GM23338 (cell line): ENCODE measurements around the gene CACNG3. TPM values are rescaled to one million over a fixed set of nuclear protein-coding genes. Genes with fewer than 3 reads are reported as not detected.
"Not testable (repeated sequence)": the region's sequence is repeated elsewhere in the genome, so short reads cannot be mapped to it uniquely, and the experiment has no call there.

Experiments
- ATAC-seq: fragments of 200-7000 bp; cut with Tn5 transposase; 3 replicates; pipeline ENCODE4 v1.9.1; 2020
- DNase-seq: peaks from one replicate; pipeline ENCODE4 v3.0.0-alpha.2; 2015; ENCODE audit warnings: low spot score
- H2AFZ ChIP-seq: fragments of 200-600 bp; sonication (generic); 2 replicates; pipeline ENCODE4 v1.8.0; 2016; ENCODE audit warnings: antibody characterized with exemption, mild to moderate bottlenecking, moderate library complexity
- H3F3A ChIP-seq: fragments of 200-600 bp; sonication (generic); replicated peaks from 2 replicates; pipeline ENCODE4 v1.8.0; 2017; ENCODE audit warnings: antibody characterized with exemption, mixed run types, low read depth
- H3K27ac ChIP-seq: fragments of 200-600 bp; sonication (generic); 2 replicates; pipeline ENCODE4 v1.6.1; 2016; ENCODE audit warnings: low read depth
- H3K27me3 ChIP-seq: fragments of 200-600 bp; sonication (generic); 2 replicates; pipeline ENCODE4 v1.8.0; 2016; ENCODE audit warnings: mild to moderate bottlenecking, mixed run types, moderate library complexity; ENCODE audit not compliant: insufficient read depth
- H3K36me3 ChIP-seq: fragments of 200-600 bp; sonication (generic); 2 replicates; pipeline ENCODE4 v1.8.0; 2016; ENCODE audit warnings: mild to moderate bottlenecking; ENCODE audit not compliant: insufficient read depth
- H3K4me1 ChIP-seq: fragments of 200-600 bp; sonication (generic); 2 replicates; pipeline ENCODE4 v1.8.0; 2016; ENCODE audit warnings: mild to moderate bottlenecking, moderate library complexity; ENCODE audit not compliant: insufficient read depth
- H3K4me2 ChIP-seq: fragments of 200-600 bp; sonication (generic); 2 replicates; pipeline ENCODE4 v1.7.1; 2017; ENCODE audit warnings: mixed run types
- H3K4me3 ChIP-seq: fragments of 200-600 bp; sonication (generic); 2 replicates; pipeline ENCODE4 v1.6.1; 2016; ENCODE audit warnings: mixed run types
- H3K79me2 ChIP-seq: fragments of 200-600 bp; sonication (generic); replicated peaks from 2 replicates; pipeline ENCODE4 v1.8.0; 2017; ENCODE audit warnings: mild to moderate bottlenecking; ENCODE audit not compliant: insufficient read depth
- H3K9me2 ChIP-seq: fragments of 200-600 bp; sonication (generic); 2 replicates; pipeline ENCODE4 v1.8.0; 2017; ENCODE audit not compliant: insufficient read depth
- H4K20me1 ChIP-seq: fragments of 200-600 bp; sonication (generic); replicated peaks from 2 replicates; pipeline ENCODE4 v1.8.0; 2017; ENCODE audit warnings: mild to moderate bottlenecking; ENCODE audit not compliant: insufficient read depth
- H3K27ac Mint-ChIP-seq: 2 replicates; pipeline ENCODE4 v1.8.0; 2020; ENCODE audit warnings: inconsistent platforms, mild to moderate bottlenecking, moderate library complexity, mixed read lengths
- H3K27me3 Mint-ChIP-seq: 3 replicates; pipeline ENCODE4 v1.8.0; 2022; ENCODE audit warnings: low read depth, mild to moderate bottlenecking, moderate library complexity, mixed read lengths, inconsistent platforms; ENCODE audit not compliant: insufficient read depth, poor library complexity
- H3K36me3 Mint-ChIP-seq: 3 replicates; pipeline ENCODE4 v1.8.0; 2021; ENCODE audit warnings: low read depth, mild to moderate bottlenecking, inconsistent platforms, moderate library complexity, mixed read lengths
- H3K4me1 Mint-ChIP-seq: 3 replicates; pipeline ENCODE4 v1.8.0; 2020; ENCODE audit warnings: mild to moderate bottlenecking, inconsistent platforms, mixed read lengths
- H3K4me3 Mint-ChIP-seq: 3 replicates; pipeline ENCODE4 v1.8.0; 2021; ENCODE audit warnings: moderate library complexity, mild to moderate bottlenecking, inconsistent platforms, mixed read lengths
- H3K9me3 Mint-ChIP-seq: 3 replicates; pipeline ENCODE4 v1.8.0; 2020; ENCODE audit warnings: moderate library complexity, mild to moderate bottlenecking, inconsistent platforms, mixed read lengths
- CREB1 ChIP-seq: fragments of 250-450 bp; sonication (Bioruptor Pico); IDR thresholded peaks from 2 replicates; pipeline ENCODE4 v1.5.0; 2020; ENCODE audit warnings: low read depth, mild to moderate bottlenecking, moderate library complexity
- EZH2 ChIP-seq: fragments of 200-600 bp; sonication (generic); IDR thresholded peaks from one replicate; pipeline ENCODE4 v1.8.0; 2017; ENCODE audit warnings: antibody characterized with exemption, mild to moderate bottlenecking, low read depth; ENCODE audit not compliant: unreplicated experiment
- JUNB ChIP-seq: IDR thresholded peaks from one replicate; pipeline ENCODE4 v1.6.1; 2016; ENCODE audit warnings: antibody characterized with exemption; ENCODE audit not compliant: unreplicated experiment
- NANOG ChIP-seq: IDR thresholded peaks from 2 replicates; pipeline ENCODE4 v1.6.1; 2016; ENCODE audit warnings: antibody characterized with exemption, borderline replicate concordance
- ZNF114 ChIP-seq: fragments of 250-450 bp; sonication (Bioruptor Pico); IDR thresholded peaks from 2 replicates; pipeline ENCODE4 v1.5.0; 2020; ENCODE audit warnings: mild to moderate bottlenecking, moderate library complexity
- ZNF331 ChIP-seq: fragments of 250-450 bp; sonication (Bioruptor Pico); IDR thresholded peaks from 2 replicates; pipeline ENCODE4 v1.5.0; 2020; ENCODE audit warnings: low read depth, mild to moderate bottlenecking, moderate library complexity
- polyA plus RNA-seq: library from polyadenylated mRNA; unstranded; fragments of >200 nt; fragmentation: Nextera tagmentation; extraction: Ambion mirVana; gene quantifications from 2 replicates; pipeline ENCODE4 v1.2.1, GENCODE V29; 2016
- total RNA-seq: library from RNA; depleted of rRNA; stranded (reverse); fragments of >200 nt; shearing (Covaris generic); gene quantifications from 2 replicates; pipeline ENCODE4 v1.2.3, GENCODE V29; 2014
- TF ChIP-seq, protein P1 (sequence below): IDR thresholded peaks from one replicate; pipeline ENCODE4 v1.6.1; 2018; ENCODE audit warnings: antibody characterized with exemption; ENCODE audit not compliant: unreplicated experiment
- TF ChIP-seq, protein P2 (sequence below), 2 experiments: fragments of 200-600 bp in 1 of 2; sonication (generic) in 1 of 2; conservative IDR thresholded peaks; 2 replicates each; pipeline versions ENCODE4 v1.5.1 to v1.6.1; 2016 to 2017; ENCODE audit warnings: antibody characterized with exemption in 2 of 2, low read depth in 2 of 2, mild to moderate bottlenecking in 2 of 2, moderate library complexity in 1 of 2

The CACNG3 gene
- total and polyA plus RNA-seq, 2 experiments from 2014 or later, result not detected

DNA sequence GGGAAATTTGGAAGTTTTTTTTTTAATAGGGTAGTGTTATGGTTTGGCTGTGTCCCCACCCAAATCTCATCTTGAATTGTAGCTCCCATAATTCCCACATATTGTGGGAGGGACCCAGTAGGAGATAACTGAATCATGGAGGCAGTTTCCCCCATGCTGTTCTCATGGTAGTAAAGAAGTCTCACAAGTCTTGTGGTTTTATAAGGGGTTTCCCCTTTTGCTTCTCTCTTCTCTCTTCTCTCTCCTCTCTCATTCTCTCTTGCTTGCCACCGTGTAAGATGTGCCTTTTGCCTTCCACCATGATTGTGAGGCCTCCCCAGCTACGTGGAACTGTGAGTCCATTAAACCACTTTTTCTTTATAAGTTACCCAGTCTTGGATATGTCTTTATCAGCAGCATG lies 17.3 kb upstream of the CACNG3 start:
- H2AFZ ChIP-seq, H4K20me1 ChIP-seq, H3F3A ChIP-seq, H3K4me1 Mint-ChIP-seq, H3K4me3 ChIP-seq, H3K27me3 Mint-ChIP-seq, H3K4me1 ChIP-seq, H3K27me3 ChIP-seq, H3K9me2 ChIP-seq, H3K27ac ChIP-seq, H3K4me2 ChIP-seq, H3K36me3 Mint-ChIP-seq, H3K36me3 ChIP-seq, ATAC-seq, DNase-seq, H3K4me3 Mint-ChIP-seq, H3K27ac Mint-ChIP-seq, H3K79me2 ChIP-seq: not testable (repeated sequence)
- peaks cover 21% of the 10 kb centered on the region for H3K9me3 Mint-ChIP-seq

DNA sequence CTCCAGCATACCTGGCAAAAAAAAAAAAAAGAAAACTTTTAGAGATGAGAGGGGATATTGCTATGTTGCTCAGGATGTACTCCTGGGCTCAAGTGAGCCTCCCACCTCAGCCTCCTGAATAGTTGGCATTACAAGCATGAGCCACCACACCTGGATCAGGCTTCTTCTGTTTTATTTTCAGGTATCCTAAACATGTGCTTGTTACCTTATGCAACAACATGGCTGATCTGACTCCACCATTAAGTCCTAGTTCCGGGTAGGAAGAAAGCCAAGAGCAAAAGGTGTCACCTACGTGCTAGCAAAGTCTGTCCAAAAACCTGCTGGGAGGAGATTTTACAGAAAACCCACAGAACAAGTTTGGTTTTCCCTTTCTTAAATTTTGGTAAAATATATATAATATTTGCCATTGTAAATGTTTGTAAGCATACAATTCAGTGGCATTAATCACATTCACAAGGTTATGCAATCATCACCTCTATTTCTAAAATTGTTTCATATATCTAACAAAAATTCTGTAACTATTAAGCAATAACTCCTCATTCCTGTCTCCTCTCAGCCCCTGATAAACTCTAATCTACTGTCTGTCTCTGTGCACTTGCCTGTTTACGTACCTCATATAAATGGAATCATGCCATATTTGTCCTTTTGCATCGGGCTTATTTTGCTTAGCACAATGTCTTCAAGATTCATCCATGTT lies 9.1 kb upstream of the CACNG3 start:
- H3K4me1 Mint-ChIP-seq, result no peaks in the 10 kb centered on the region

DNA sequence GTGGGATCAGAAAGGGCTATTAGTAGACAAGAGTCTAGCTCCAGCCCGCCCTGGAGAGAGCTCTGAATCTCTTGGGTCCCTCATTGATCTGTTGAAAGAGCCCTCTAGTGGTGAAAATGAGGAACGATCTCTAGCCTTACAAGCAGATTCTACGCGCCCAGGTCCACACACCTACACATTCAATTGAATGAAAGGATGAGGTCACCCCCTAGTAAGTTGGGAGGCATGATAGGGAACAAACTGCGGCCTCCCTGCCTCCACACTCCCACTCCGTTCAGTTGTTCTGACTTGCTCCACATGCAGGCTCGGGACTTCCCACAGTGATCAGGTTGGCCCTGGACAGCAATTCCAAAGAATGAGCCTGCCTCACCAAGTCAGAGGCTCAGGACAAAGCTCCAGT lies 2.9 kb upstream of the CACNG3 start:
- H3K9me2 ChIP-seq, result 0 out of 2 replicates have a peak, but pooled peaks cover 2% of the 10 kb centered on the region
- no peak overlapping the region for H3K4me3 Mint-ChIP-seq
- H3K4me2 ChIP-seq, result no peak overlapping the region
- no peak overlapping the region for H3K27ac Mint-ChIP-seq
- H3K4me1 Mint-ChIP-seq, result peaks cover 32% of the 10 kb centered on the region
- H3K4me3 ChIP-seq, result no peak overlapping the region
- peak; percentile 76 for ATAC-seq
- H3K27ac ChIP-seq, result no peak overlapping the region
- H3K79me2 ChIP-seq, result no peaks in the 10 kb centered on the region
- H2AFZ ChIP-seq, result no peak overlapping the region
- no peaks in the 10 kb centered on the region for H3F3A ChIP-seq
- no peaks in the 10 kb centered on the region for H3K9me3 Mint-ChIP-seq
- H3K27me3 Mint-ChIP-seq, result peaks cover 20% of the 10 kb centered on the region
- DNase-seq, result peak; percentile 95
- H3K36me3 ChIP-seq, result no peaks in the 10 kb centered on the region
- peaks cover 6% of the 10 kb centered on the region; the same call in 1 of the 2 replicates for H3K4me1 ChIP-seq
- H3K27me3 ChIP-seq, result peaks cover 34% of the 10 kb centered on the region
- no peaks in the 10 kb centered on the region for H3K36me3 Mint-ChIP-seq
- no peaks in the 10 kb centered on the region for H4K20me1 ChIP-seq
- TF ChIP-seq NANOG (no peak), ZNF114 (no peak), JUNB (no peak), ZNF331 (CRISPR knock-in tag) (no peak), EZH2 (no peak), CREB1 (CRISPR knock-in tag) (no peak)
- TF ChIP-seq, protein P1, sequence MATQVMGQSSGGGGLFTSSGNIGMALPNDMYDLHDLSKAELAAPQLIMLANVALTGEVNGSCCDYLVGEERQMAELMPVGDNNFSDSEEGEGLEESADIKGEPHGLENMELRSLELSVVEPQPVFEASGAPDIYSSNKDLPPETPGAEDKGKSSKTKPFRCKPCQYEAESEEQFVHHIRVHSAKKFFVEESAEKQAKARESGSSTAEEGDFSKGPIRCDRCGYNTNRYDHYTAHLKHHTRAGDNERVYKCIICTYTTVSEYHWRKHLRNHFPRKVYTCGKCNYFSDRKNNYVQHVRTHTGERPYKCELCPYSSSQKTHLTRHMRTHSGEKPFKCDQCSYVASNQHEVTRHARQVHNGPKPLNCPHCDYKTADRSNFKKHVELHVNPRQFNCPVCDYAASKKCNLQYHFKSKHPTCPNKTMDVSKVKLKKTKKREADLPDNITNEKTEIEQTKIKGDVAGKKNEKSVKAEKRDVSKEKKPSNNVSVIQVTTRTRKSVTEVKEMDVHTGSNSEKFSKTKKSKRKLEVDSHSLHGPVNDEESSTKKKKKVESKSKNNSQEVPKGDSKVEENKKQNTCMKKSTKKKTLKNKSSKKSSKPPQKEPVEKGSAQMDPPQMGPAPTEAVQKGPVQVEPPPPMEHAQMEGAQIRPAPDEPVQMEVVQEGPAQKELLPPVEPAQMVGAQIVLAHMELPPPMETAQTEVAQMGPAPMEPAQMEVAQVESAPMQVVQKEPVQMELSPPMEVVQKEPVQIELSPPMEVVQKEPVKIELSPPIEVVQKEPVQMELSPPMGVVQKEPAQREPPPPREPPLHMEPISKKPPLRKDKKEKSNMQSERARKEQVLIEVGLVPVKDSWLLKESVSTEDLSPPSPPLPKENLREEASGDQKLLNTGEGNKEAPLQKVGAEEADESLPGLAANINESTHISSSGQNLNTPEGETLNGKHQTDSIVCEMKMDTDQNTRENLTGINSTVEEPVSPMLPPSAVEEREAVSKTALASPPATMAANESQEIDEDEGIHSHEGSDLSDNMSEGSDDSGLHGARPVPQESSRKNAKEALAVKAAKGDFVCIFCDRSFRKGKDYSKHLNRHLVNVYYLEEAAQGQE, result peak; percentile 43
- TF ChIP-seq, protein P2, sequence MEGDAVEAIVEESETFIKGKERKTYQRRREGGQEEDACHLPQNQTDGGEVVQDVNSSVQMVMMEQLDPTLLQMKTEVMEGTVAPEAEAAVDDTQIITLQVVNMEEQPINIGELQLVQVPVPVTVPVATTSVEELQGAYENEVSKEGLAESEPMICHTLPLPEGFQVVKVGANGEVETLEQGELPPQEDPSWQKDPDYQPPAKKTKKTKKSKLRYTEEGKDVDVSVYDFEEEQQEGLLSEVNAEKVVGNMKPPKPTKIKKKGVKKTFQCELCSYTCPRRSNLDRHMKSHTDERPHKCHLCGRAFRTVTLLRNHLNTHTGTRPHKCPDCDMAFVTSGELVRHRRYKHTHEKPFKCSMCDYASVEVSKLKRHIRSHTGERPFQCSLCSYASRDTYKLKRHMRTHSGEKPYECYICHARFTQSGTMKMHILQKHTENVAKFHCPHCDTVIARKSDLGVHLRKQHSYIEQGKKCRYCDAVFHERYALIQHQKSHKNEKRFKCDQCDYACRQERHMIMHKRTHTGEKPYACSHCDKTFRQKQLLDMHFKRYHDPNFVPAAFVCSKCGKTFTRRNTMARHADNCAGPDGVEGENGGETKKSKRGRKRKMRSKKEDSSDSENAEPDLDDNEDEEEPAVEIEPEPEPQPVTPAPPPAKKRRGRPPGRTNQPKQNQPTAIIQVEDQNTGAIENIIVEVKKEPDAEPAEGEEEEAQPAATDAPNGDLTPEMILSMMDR (conservative IDR thresholded peaks at IDR 0.05; ENCODE audit: low read depth in 2 of 2), result peak; percentile 78 to 81

More for the DNA sequence above, 9.1 kb upstream of the CACNG3 start:
- Histone ChIP-seq H3K27me3 (no peaks in the 10 kb centered on the region), H2AFZ (no peak overlapping the region), H4K20me1 (no peaks in the 10 kb centered on the region), H3K27ac (no peak overlapping the region), H3K79me2 (no peaks in the 10 kb centered on the region), H3K36me3 (no peaks in the 10 kb centered on the region), H3K4me1 (no peaks in the 10 kb centered on the region), H3K4me2 (no peak overlapping the region), H3K9me2 (0 out of 2 replicates have a peak, but pooled peaks cover under 1% of the 10 kb centered on the region), H3F3A (no peaks in the 10 kb centered on the region), H3K4me3 (no peak overlapping the region)
- Mint-ChIP-seq H3K9me3 (no peaks in the 10 kb centered on the region), H3K27me3 (peaks cover 2% of the 10 kb centered on the region), H3K27ac (no peak overlapping the region), H3K36me3 (no peaks in the 10 kb centered on the region), H3K4me3 (no peak overlapping the region)
- no peak for DNase-seq
- TF ChIP-seq, protein P2 (conservative IDR thresholded peaks at IDR 0.05; ENCODE audit: low read depth in 2 of 2), result no peak
- ATAC-seq, result no peak
